Measurements from ENCODE around the gene TMEM106C. TPM values are rescaled to one million over a fixed set of nuclear protein-coding genes. Genes with fewer than 3 reads are reported as not detected.

The TMEM106C gene
- polyA plus RNA-seq, 3 donors, result 8.7 to 9.7 (median 9.0) TPM

- Mint-ChIP-seq H3K27ac (no peak overlapping the region), H3K4me1 (no peaks in the 10 kb centered on the region), H3K36me3 (no peaks in the 10 kb centered on the region), H3K9me3 (no peaks in the 10 kb centered on the region), H3K27me3 (ENCODE audit: low read depth in 3 of 3) (peaks cover 7 to 18% (median 17%) of the 10 kb centered on the region in 3 donors), H3K4me3 (no peak overlapping the region)
- Histone ChIP-seq H3K4me2 (replicated peaks; ENCODE audit: extremely low read depth, low read length, poor library complexity, severe bottlenecking) (no peak overlapping the region), H2AFZ (ENCODE audit: insufficient read depth, low read depth, low read length, poor library complexity, severe bottlenecking) (no peak overlapping the region), H3K4me3 (replicated peaks in 1 of 3; ENCODE audit: low read depth in 2 of 3, low read length in 3 of 3) (no peak overlapping the region), H3K27ac (ENCODE audit: low read depth in 1 of 2, low read length in 2 of 2) (no peak overlapping the region), H3K4me1 (ENCODE audit: control insufficient read depth in 1 of 2, insufficient read depth in 2 of 2, low read length in 2 of 2) (no peaks in the 10 kb centered on the region), H3K9me3 (replicated peaks in 1 of 2; ENCODE audit: control insufficient read depth in 1 of 2, insufficient read depth in 1 of 2, low read length in 2 of 2) (no peaks in the 10 kb centered on the region), H3K9ac (ENCODE audit: insufficient read depth, low read length, poor library complexity, severe bottlenecking) (no peak overlapping the region), H3K79me2 (ENCODE audit: insufficient read depth, low read length) (no peaks in the 10 kb centered on the region), H3K36me3 (replicated peaks in 1 of 2; ENCODE audit: control insufficient read depth in 1 of 2, insufficient read depth in 2 of 2, low read length in 2 of 2) (no peaks in the 10 kb centered on the region), H3K27me3 (ENCODE audit: control insufficient read depth in 2 of 2, insufficient read depth in 2 of 2, low read length in 2 of 2) (no peaks in the 10 kb centered on the region), H4K20me1 (ENCODE audit: insufficient read depth, low read length) (no peaks in the 10 kb centered on the region)
- 94% methylated on average over 5 of the region's 5 CpGs for WGBS (ENCODE audit: insufficient coverage)
- intact Hi-C loops (cut with micrococcal nuclease), result no loop called here
- DNase-seq, result no peak
- TF ChIP-seq CTCF (IDR thresholded peaks at IDR 0.05), result no peak
These were observed 20.2 kb downstream of the TMEM106C start for GRCh38 chr12:47983541-47984115.

GRCh38 chr12:47984331-47984801, 21.0 kb downstream of the TMEM106C start:
- peaks cover 8 to 24% (median 20%) of the 10 kb centered on the region in 3 donors for H3K27me3 Mint-ChIP-seq (ENCODE audit: low read depth in 3 of 3)
- Histone ChIP-seq H3K36me3 (replicated peaks in 1 of 2; ENCODE audit: control insufficient read depth in 1 of 2, insufficient read depth in 2 of 2, low read length in 2 of 2) (no peaks in the 10 kb centered on the region), H3K4me1 (ENCODE audit: control insufficient read depth in 1 of 2, insufficient read depth in 2 of 2, low read length in 2 of 2) (no peaks in the 10 kb centered on the region), H3K27me3 (ENCODE audit: control insufficient read depth in 2 of 2, insufficient read depth in 2 of 2, low read length in 2 of 2) (no peaks in the 10 kb centered on the region), H3K4me3 (replicated peaks in 1 of 3; ENCODE audit: low read depth in 2 of 3, low read length in 3 of 3) (no peak overlapping the region), H3K79me2 (ENCODE audit: insufficient read depth, low read length) (no peaks in the 10 kb centered on the region), H2AFZ (ENCODE audit: insufficient read depth, low read depth, low read length, poor library complexity, severe bottlenecking) (no peak overlapping the region), H3K4me2 (replicated peaks; ENCODE audit: extremely low read depth, low read length, poor library complexity, severe bottlenecking) (no peak overlapping the region), H3K9me3 (replicated peaks in 1 of 2; ENCODE audit: control insufficient read depth in 1 of 2, insufficient read depth in 1 of 2, low read length in 2 of 2) (no peaks in the 10 kb centered on the region), H3K9ac (ENCODE audit: insufficient read depth, low read length, poor library complexity, severe bottlenecking) (no peak overlapping the region), H3K27ac (ENCODE audit: low read depth in 1 of 2, low read length in 2 of 2) (no peak overlapping the region), H4K20me1 (ENCODE audit: insufficient read depth, low read length) (no peaks in the 10 kb centered on the region)
- intact Hi-C loops (cut with micrococcal nuclease), result no loop called here
- H3K36me3 Mint-ChIP-seq, result no peaks in the 10 kb centered on the region
- no peaks in the 10 kb centered on the region for H3K9me3 Mint-ChIP-seq
- H3K4me3 Mint-ChIP-seq, result no peak overlapping the region
- H3K27ac Mint-ChIP-seq, result peak overlapping the region in 1 of 7 donors; percentile 42
- no peaks in the 10 kb centered on the region for H3K4me1 Mint-ChIP-seq
- DNase-seq, result no peak
- 97% methylated on average over 4 of the region's 8 CpGs for WGBS (ENCODE audit: insufficient coverage)
- TF ChIP-seq CTCF (IDR thresholded peaks at IDR 0.05), result no peak
